Embryonic facial prominence (tissue), 1 donor: ENCODE measurements around the gene SGMS1.

Experiments
- DNase-seq: peaks from one replicate; pipeline ENCODE4 v3.0.0-alpha.2; 2016; ENCODE audit errors: extremely low spot score

SGMS1 gene

DNA sequence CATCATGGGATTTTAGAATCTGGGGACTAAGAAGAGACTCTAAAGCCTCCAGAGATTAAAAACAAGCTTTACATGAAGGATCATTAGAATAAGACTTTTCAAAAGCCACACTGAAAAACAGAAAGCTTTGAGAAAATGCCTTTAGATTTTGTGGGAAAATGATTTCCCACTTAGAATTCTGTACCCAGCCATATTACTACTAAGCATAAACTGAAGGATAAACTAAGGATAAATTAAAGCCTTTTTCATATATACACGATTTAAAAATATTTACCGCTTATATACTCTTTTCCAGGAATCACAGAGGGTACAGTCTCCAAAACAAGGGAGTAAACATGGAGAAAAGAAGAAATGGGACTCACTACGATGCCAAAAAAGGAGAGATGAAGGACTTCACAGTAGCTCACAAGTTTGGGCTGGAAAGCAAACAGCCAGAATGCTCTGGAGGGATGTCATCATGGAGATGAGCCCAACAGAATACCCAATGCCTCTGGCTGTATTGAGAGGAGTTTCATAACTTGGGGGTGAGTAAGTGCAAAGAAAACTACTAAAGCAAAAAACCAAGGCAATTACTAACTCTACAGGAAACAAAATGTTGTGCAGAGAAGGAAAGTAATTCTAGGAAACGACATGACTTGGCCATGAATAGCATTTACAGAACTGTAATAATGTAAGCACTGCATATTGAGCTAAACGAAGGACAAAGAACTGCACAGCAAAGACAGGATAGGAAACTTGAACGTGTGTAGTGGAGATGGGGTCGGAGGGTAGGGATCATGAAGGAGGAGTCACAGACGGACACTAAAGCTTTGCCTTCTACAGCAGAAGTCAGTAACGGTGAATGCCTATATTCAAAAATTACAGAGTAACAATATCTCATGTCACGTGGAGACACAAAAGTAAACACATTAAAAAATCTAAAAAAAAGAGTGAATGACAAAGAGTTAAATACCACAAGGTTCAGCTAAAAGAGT lies 311.0 kb downstream of the SGMS1 start:
- no peak for DNase-seq

DNA sequence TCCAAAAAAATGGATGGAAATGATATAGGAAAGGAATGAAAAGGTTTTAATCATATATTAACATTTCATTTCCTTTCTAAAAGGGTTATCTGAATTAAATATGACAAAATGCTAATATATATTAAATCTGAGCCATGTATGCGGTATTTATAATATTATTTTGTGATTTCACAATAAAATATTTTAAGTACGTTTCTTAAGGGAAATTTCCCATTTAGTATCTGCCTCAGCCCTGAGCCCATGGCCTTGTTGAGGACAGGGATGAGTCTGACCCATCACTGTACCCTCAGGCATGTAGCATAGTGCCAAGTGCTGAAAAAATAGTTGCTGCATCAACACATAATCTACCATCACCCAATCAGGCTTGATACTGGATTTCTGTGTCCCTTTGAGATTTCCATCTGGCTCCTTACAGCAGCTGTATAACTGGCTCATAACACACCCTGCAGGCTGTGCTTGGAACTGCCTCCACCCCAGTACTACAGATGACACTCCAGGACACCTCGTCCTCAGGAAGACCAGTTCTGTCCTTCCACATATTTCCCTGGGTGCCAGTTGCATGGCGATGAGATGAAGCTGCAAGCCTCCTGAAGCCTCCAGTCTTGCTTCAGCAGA lies 313.1 kb downstream of the SGMS1 start:
- DNase-seq: no peak

- no peak for DNase-seq
Measured at GRCh38 chr10:50309342-50309741, 314.4 kb downstream of the SGMS1 start.

DNA sequence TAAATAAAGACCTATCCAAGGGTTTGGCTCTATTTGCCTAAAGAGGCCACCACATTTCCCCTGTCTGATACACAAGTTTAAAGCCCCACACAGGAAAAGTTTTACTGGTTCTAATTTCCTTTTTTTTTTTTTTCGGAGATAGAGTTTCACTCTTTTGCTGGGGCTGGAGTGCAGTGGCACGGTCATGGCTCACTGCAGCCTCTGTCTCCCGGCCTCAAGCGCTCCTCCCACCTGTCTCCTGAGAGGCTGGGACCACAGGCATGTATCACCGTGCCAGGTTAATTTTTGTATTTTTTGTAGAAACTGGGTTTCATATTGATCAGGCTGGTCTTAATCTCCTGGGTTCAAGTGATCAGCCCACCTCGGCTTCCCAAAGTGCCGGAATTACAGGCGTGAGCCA lies 319.1 kb downstream of the SGMS1 start:
- DNase-seq: no peak

- DNase-seq: no peak
Measured at GRCh38 chr10:50299948-50300669, 323.6 kb downstream of the SGMS1 start.

DNA sequence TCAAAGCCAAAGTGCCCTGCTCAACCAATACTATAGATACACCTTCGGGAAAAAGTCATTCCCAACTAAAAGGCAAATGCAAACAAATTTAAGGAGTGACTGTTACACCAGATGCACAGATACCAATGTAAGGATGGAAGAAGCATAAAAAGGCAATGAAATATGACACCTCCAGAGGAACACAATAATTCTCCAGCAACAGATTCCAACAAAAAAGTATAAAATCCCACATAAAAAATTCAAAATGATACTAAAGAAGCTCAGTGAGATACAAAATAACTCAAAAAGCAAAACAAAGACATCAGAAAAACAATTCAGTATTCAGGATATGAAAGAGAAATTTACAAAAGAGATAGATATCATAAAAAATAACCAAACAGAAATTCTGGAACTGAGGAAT lies 328.4 kb downstream of the SGMS1 start:
- DNase-seq: no peak

DNA sequence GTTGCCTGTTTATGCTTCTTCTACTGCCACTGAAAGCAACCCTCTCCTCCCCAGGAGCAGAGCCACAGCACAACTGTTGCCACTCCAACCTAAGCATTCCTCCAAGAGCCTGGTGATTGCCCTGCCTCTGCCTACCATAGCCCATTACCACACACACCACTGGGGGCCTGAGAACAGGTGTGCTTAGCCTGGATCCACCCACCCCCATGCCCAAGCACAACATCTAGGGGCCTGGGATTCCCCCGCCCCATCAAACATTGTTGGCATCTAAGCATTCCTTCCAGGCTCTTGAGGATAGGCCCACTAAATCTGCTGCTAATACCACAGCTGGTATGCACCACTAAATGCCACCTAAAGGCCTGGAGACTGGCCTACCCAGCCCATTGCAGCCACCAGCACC lies 329.2 kb downstream of the SGMS1 start:
- no peak for DNase-seq

DNA sequence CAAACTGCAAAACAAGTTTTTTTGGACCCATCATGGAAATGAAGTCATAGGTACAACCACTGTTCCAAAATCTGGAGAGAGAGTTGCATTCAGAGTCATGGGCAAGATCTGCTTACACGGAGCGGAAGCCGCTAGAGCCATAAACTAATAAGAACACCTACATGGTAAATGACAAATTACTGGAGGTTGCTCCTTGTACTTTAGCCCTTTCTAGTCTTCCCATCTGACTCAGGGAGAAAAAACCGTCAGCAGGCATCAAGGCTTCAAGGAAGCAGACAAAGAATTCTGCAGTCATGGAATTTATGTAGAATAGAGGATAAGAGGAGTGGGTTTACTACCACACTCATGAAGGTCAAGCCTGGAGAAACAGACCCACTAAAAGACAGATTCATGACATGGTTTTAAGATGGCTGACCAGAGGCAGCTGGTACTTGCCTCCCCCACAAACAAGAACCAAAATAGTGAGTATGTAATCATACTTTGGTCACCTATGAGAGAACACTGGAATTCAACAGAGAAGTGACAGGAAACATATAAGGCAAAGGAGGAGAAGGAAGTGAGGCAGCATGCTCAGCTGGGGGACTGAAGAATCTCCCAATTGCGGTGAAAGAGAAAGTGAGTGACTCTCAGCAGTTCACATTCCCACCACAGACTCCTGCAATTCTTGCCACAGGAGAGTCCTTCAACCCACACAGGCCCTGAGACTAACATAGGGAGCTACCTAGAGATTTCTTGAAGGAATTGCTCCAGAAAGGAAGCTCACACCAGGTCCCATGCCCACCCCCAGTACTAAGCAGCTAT lies 330.0 kb downstream of the SGMS1 start:
- DNase-seq: no peak

DNA sequence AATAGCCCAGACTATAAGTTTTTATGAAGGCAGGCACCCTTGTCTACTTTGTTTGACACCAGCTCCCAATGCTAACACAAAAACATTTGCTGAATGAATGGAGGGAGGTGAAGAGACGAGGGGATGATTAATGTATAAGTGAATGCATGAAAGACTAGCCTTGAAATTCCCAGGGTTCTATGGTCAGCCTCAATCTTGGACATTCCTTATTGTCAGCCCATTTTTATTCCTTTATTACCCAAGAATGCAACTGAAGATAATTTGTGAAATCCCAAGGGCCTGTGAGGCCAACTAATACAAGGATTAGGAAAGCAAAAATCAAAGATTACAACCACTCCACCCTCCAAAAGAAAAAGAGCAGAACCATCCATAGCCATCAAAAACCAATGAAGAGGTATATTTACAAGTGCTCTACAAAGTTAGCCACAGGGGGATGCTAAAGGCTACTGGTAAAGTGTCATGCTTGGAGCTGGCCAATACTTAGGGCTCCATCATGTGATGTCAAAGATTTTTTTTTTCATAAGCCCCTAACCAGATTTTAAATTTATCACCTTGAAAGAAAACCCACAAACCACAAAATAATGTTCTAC lies 332.4 kb downstream of the SGMS1 start:
- DNase-seq: no peak

GRCh38 chr10:50289196-50289595 lies 334.6 kb downstream of the SGMS1 start:
- DNase-seq: no peak

GRCh38 chr10:50286996-50287803 lies 336.6 kb downstream of the SGMS1 start:
- no peak for DNase-seq

GRCh38 chr10:50286517-50286916 lies 337.2 kb downstream of the SGMS1 start:
- no peak for DNase-seq

DNA sequence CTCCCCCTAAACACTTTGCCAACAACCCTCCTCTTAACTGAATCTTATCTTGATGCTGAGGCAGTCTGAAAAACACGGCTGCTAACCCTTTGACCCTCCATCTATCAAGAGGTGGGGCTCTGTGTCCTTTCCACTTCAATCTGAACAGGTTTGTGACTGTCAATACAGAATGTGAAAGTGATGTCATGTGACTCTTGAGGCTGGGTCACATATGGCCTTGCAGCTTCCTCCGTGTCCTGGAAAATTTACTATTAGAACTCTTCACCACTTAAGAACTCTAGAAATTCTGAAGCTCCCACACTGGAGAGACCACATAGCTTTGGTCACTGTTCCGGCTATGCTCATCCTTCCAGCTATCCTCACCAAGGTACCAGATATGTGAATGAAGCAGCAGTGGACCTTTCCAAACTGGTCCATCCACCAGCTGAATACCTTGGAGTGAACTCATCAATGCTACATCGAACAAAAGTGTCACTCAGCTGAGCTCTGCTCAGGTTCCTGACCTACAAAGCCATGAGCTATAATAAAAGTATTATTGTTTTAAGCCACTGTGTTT lies 341.7 kb downstream of the SGMS1 start:
- DNase-seq: no peak

GRCh38 chr10:50281210-50281966 lies 342.4 kb downstream of the SGMS1 start:
- no peak for DNase-seq

GRCh38 chr10:50280049-50280841 lies 343.5 kb downstream of the SGMS1 start:
- no peak for DNase-seq

GRCh38 chr10:50279489-50279888 lies 344.3 kb downstream of the SGMS1 start:
- no peak for DNase-seq

GRCh38 chr10:50275650-50276235 lies 348.0 kb downstream of the SGMS1 start:
- no peak for DNase-seq

DNA sequence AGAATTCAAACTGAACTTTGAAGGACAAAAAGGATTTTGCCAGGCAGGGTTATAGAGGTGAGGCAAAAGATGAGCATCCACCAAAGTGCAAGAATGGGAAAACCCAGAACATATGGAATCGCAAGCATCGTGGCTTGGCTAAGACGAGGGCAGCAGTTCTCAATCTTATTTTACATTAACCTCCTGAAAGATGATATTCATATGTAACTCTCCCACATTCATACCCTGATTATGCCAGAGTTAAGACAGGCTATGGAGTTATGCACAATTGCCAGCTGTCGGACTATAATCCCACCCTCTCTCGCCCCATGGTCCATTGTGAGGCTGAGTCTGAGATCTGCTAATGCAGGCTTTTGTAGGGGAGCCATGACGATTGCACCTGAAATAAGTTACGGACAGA lies 351.2 kb downstream of the SGMS1 start:
- DNase-seq: no peak
